Activated CD4-positive, alpha-beta T cell treated with anti-CD3 and anti-CD28 coated beads, Interleukin-2, amount 50 U/mL, for 16 hours (primary cell): ENCODE measurements around the gene COLQ.
"Not testable (repeated sequence)": the region's sequence is repeated elsewhere in the genome, so short reads cannot be mapped to it uniquely, and the experiment has no call there.

ENCODE experiments used
- DNase-seq: peaks from one replicate; pipeline ENCODE4 v3.0.0-alpha.2; 2020

Gene COLQ

GRCh38 chr3:15488002-15488401 lies 33.5 kb downstream of the COLQ start:
- DNase-seq = no peak

GRCh38 chr3:15486979-15487378 lies 34.5 kb downstream of the COLQ start:
- DNase-seq = no peak

- DNase-seq = no peak
Measured at GRCh38 chr3:15486020-15486419, 35.5 kb downstream of the COLQ start.

GRCh38 chr3:15484551-15484950 lies 37.0 kb downstream of the COLQ start:
- not testable (repeated sequence) for DNase-seq

- DNase-seq = no peak
Measured at GRCh38 chr3:15479400-15480224, 41.9 kb downstream of the COLQ start.

GRCh38 chr3:15478640-15478979 lies 42.9 kb downstream of the COLQ start:
- no peak for DNase-seq

GRCh38 chr3:15477951-15478639 lies 43.4 kb downstream of the COLQ start:
- DNase-seq = no peak

- DNase-seq = no peak
Measured at GRCh38 chr3:15476378-15476777, 45.1 kb downstream of the COLQ start.

- no peak for DNase-seq
Measured at GRCh38 chr3:15475161-15475560, 46.3 kb downstream of the COLQ start.

GRCh38 chr3:15471861-15472260 lies 49.6 kb downstream of the COLQ start:
- no peak for DNase-seq

- DNase-seq = no peak
Measured at GRCh38 chr3:15470849-15471248, 50.7 kb downstream of the COLQ start.

GRCh38 chr3:15470261-15470660 lies 51.2 kb downstream of the COLQ start:
- no peak for DNase-seq

- no peak for DNase-seq
Measured at GRCh38 chr3:15467227-15468181, 54.0 kb downstream of the COLQ start.

GRCh38 chr3:15465876-15466585 lies 55.5 kb downstream of the COLQ start:
- DNase-seq = no peak

GRCh38 chr3:15462451-15462850 lies 59.1 kb downstream of the COLQ start:
- no peak for DNase-seq

GRCh38 chr3:15460891-15461531 lies 60.5 kb downstream of the COLQ start:
- DNase-seq = peak; percentile 35

GRCh38 chr3:15458212-15458780 lies 63.2 kb downstream of the COLQ start:
- no peak for DNase-seq

GRCh38 chr3:15456915-15457314 lies 64.6 kb downstream of the COLQ start:
- DNase-seq = not testable (repeated sequence)

GRCh38 chr3:15456321-15456720 lies 65.2 kb downstream of the COLQ start:
- DNase-seq = no peak

GRCh38 chr3:15455756-15456155 lies 65.8 kb downstream of the COLQ start:
- DNase-seq = no peak

GRCh38 chr3:15454965-15455364 lies 66.5 kb downstream of the COLQ start:
- DNase-seq = no peak
